EH (cell line): ENCODE measurements around the gene SCN2A.
"Not testable (repeated sequence)": the region's sequence is repeated elsewhere in the genome, so short reads cannot be mapped to it uniquely, and the experiment has no call there.

Experiments
- DNase-seq: peaks from one replicate; pipeline ENCODE4 v3.0.0-alpha.2; 2015; ENCODE audit warnings: low read depth

The SCN2A gene

DNA sequence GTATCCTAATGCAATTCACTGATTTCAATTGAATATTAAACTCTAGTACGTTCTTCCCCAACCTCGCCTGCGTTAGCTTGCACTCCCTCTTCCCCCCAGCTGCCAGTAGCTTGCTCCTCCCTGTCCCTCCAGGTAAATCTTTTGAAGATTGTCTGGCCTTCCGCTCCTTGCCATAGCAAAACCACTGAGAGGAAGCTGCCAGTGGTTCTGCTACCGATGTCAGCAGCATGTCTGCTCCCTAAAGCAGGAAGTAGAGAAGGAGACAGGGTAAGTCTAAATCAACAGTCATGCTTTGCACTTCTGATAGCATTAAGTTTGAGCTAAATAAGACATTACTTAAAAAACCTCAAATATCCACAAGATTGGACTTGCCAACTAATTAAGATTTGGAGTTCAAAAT is 89.1 kb downstream of the SCN2A start:
- no peak for DNase-seq

DNA sequence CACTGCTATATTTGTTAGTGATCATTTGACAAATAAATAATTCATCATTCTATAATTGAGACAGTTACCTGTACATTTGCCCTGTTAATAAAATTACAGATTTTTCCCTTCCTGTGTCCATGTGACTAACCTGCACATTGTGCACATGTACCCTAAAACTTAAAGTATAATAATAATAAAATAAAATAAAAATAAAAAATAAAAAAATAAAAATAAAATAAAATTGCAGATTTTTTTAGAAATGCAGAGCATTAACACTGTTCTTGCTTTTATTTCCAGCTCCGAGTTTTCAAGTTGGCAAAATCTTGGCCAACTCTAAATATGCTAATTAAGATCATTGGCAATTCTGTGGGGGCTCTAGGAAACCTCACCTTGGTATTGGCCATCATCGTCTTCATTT is 105.1 kb downstream of the SCN2A start:
- DNase-seq: not testable (repeated sequence)

DNA sequence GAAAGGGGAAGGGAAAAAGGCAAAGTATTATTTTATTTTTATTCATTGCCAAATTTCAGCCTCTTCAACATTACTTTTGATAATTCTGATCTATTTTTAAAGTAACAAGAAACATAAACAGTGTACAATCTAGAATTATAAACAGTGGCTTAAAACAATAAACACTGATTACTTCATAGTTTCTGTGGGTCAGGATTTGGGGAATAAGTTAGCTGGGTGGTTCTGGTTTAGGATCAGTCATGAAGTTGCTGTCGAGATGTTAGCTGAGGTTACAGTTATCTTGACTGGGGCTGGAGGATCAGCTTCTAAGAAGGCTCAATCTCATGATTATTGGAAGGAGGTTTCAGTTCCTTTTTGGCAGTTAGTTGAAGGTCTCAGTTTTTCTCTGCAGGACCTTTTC is 109.2 kb downstream of the SCN2A start:
- no peak for DNase-seq

DNA sequence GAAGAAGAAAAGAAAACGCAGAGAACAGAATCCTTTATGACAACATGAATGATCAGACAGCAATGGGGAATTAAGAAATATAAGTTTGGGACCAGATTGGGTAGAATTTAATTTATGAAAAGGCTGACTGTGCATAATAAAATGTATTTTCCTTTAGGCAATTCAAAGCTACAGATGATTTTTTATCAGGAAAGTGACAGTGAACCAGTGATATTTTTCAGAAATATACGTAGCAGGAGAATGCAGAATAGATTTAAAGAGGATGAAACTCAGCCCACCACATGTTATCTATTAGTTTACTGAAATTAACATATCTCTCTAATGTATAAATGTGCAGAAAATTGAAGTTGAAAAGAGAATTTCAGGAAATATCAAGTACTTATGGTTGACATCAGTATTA is 110.0 kb downstream of the SCN2A start:
- DNase-seq: no peak

DNA sequence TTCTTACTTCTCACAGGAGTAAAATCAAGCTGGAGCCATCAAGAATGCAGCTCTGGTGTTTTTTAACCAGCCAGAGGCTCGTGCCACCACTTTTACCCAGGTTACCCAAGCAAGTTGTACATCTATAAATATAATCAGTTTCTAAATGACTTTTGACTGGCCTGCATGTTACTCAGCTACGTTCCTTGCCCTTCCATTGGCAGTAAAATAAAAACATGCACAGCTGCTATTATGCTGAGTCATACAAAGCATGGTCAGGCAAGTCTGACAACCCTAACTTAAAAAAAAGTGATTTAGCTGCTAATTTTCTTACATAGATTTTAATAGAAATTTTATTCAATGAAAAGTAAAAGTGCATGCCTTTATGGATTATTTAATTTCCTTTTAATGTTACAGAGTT is 118.5 kb downstream of the SCN2A start:
- peak; percentile 70 for DNase-seq

DNA sequence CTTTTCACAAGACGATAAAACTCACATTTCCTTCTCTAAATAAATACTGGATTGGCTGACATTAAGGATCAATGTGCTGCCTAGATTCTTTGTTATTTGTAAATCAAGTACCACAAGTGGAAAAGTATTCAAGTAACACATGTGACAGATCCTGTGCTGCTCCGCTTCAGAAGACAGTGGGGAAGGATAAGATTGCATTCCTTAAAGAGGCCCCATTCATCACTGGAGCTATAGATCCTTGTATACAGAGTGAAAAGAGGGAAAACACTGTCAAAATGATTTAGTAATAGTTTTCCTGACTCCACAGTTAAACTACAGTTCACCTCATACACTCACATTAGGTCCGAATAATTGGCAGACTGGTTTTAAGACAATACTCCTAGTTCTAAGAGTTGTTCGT is 122.3 kb downstream of the SCN2A start:
- no peak for DNase-seq

DNA sequence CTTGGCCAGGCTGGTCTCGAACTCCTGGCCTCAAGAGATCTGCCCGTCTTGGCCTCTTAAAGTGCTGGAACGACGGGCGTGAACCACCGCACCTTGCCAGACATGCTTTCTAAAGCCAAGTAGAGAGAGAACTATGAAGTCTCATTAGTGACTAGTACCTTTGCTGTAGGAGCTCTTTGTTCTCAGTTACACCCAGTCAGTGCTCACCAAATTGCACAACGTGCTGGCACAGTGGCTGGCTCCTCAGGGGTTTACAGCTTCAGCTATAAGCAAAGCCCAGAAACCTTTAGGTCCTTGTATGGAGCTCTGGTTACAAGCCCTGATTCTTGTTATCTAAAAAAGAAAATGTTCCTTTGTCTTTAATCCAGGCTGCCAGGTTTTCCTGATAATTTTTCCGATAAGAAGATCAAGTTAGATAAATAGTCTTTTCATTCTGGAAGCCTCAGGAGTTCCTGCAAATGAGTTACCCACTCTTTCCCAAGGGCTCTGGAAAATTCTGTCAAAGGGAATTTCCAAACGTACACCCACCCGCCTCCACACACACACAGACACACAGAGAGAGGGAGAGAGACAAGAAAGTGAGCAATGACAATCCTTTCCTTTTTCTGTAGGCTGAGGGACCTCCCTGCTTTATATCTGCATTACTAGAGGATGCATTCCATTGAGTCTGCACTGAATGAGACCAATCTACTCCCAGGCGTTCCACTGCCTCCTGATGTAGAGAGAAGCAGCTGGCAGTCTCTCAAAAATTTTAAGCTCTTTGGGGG is 130.1 kb downstream of the SCN2A start:
- no peak for DNase-seq

DNA sequence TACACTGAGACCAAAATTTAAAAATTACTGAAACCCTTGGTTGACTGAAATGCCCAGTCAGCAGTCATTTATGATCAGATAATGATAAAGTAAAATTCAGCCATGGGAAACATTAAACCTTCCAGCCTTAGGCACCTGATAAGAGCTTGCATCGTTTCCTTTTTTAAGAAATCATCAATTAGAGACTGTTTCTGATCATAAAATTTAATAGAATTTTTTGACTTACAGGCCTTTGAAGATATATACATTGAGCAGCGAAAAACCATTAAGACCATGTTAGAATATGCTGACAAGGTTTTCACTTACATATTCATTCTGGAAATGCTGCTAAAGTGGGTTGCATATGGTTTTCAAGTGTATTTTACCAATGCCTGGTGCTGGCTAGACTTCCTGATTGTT is 130.7 kb downstream of the SCN2A start:
- no peak for DNase-seq

DNA sequence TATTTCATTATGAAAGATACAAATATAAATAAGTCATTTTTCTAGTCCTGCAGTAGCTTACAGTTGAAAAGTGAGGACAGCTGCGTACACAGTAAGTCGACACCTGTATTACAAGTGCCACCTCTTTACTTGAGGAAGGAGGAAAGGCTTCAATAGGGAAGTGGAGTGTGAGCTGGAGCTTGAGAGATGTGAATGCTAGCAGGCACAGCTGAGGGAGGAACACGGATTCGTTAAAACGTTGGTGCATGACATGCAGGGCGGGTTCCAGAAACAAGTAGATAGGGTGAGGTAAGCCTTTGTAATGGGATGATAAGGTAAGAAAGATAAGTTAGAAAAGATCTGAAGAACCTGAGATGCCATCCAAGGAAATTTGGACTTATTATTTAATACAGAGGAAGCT is 132.1 kb downstream of the SCN2A start:
- no peak for DNase-seq

DNA sequence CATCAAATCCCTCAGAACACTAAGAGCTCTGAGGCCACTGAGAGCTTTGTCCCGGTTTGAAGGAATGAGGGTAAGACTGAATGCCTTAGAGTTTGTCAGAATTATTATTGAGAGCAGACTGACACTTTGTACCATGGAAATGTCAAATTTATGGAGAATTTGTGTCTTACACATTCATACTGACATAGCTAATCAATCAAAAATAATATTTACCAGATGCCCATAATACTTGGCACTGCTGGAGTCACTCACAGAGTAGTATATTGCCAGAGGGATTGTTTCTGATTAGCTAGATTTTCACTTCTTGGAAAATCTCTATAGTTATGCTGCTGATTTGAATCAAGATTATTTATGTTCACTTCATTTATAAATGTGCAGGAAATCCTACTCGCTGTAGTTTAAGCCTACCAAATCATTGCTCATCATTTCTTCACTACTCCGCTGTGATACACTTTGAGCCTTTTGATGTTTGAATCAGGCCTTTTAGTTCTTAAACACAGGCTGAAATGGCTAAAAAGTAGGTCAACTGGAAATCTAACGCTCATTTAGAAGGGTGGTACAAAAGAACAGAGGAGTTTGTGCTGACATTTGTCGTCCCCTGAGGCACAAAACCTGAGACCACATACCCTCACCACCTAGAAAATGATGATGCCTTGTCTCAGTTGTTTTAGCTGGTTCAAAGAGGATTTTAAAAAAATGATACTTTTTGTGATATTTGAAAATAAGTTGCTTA is 134.2 kb downstream of the SCN2A start:
- DNase-seq: no peak

DNA sequence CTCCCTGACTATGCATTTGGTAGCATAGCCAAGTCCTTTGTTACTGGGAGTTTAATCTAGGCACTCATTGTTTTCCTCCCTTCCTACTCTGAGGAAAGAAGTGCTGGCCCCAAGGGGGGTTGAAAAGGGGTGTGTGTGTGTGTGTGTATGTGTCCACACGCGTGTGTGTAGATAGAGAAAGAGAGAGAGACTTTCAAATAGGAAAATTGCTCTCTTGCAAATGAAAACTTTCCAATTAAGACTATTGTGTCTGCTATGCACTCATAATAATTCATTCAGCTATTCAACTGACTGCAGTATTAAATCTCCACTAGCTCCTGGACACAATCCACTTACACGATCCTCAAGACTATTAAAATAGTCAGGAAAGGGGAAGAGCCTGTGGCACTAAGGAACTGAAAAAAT is 137.4 kb downstream of the SCN2A start:
- no peak for DNase-seq

DNA sequence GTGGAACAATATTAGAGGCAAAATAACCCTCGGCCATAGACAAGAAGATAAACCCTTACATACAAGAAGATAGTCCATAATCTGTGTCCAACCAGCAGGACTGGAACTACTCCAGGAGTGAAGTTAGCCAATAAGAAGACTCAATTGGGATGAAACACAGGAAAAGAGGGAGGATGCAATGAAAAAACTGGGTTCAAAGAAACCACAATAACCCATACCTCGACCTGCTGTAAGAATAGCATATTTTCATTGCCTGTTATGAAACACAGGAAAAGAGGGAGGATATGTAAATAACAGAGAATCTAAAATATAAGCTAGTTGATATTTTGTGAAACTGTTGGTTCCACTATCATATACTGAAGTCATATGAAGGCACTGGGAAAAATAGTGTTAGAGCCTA is 143.1 kb downstream of the SCN2A start:
- DNase-seq: no peak

DNA sequence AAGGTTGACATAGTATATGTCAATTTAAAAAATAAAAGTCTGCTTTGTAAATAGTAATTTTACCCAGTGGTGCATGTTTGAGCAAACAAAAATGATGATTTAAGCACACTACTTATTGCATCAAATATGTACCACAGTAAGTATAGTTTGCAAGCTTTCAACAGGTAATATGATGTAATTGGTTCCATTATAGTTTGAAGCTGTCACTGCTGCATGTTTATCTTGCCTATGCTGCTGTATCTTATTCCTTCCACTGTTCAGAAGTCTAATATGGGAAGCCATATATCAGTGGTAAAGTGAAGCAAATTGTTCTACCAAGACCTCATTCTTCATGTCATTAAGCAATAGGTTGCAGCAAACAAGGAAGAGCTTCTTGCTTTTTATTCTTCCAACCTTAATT is 151.7 kb downstream of the SCN2A start:
- no peak for DNase-seq

DNA sequence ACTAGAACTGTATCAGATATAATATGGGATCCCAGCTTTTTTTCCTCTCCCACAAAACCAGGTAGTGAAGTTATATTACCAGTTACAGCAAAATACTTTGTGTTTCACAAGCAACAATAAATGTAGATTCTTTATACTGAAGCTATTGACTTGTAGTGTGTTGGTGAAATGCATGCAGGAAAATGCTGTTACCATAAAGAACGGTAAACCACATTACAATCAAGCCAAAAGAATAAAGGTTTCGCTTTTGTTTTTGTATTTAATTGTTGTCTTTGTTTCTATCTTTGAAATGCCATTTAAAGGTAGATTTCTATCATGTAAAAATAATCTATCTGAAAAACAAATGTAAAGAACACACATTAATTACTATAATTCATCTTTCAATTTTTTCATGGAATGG is 152.6 kb downstream of the SCN2A start:
- no peak for DNase-seq

DNA sequence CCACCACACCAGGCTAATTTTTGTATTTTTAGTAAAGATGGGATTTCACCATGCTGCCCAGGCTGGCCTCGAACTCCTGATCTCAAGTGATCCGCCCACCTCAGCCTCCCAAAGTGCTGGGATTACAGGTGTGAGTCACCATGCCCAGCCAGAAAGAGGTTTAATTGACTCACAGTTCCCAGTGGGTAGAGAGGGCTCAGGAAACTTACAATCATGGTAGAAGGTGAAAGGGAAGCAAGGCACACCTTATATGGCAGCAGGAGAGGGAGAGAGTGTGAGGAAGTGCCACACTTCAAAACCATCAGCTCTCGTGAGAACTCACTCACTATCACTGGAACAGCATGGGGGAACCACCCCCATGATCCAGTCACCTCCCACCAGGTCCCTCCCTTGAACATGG is 159.4 kb downstream of the SCN2A start:
- not testable (repeated sequence) for DNase-seq

DNA sequence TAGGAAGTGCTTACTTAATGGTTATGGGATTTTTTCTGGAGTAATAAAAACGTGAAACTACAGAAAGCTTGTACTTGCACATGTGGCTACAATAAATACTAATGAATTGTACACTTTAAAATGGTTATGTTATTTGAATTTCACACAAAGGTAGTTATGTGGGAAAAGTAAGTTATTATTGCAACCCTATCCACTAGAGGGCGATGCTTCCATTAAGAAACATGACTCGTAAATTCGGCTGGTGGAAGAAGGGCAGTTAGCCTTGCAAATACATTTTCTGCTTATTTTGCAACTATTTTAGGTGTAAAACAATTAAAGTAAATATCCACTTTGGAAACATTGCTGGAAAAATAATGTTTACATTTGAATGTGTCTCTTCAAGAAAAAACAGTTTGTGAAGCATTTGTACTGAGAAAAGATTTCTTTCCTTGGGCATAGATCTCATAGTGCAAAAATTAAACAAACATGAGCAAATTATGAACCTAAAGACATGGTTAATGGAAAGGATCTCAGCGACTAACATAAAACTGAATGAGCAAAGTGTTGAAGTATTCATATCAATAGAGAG is 162.2 kb downstream of the SCN2A start:
- DNase-seq: peak; percentile 66

DNA sequence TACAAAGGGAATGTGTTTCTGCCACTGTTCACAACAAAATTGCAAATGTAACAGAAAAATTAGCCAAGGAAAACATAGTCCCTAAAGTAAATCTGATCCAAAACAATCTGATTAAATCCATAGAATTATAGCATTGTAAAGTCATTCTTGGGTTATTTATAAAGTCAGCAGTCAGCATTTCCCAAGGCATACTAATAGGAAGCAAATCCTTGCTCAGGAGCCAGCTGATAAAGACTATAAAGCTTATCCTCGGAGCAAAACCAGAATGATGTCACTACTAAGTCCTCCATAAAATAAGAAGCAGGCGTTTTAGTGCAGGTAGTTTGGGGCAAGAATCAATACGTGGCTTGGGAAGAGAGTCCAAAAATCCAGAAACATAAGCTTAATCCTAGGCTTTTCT is 162.9 kb downstream of the SCN2A start:
- no peak for DNase-seq

DNA sequence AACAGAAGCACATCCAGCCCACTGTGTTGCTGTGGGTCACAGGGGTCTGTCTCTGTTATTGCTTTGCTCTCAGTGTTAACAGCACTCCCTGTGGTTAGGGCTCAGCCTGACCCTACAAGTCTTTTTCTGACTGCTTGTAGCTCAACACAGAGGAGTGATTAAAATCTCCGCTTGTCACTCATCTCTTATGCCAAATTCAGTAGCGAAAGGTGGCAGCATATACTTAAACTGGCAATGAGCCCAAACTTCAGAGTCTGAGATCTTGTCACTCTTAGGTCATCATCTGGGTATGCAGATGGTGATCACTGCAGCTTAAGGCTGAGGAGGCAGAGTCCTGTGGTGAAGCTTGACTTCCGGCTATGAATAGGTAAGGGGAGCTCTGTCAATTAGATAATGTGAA is 167.0 kb downstream of the SCN2A start:
- peak; percentile 36 for DNase-seq

DNA sequence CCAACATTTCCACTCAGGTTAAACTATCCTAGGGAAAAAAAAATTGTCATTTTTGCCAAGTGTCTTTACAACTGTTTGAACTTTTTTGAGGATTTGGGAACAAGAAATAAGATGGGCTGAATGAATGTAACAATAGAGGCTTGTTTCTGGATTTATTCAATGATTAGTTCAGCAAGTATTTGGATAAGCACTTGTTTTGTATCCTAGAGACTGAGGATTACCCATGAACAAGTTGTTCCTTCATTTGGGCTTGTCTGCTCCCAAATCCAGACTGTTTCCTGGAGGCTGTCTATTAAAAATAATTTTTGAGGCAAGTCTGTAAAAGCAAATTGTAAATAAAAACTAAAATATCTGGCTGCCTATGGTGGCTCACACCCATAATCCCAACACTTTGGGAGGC is 168.3 kb downstream of the SCN2A start:
- DNase-seq: no peak

DNA sequence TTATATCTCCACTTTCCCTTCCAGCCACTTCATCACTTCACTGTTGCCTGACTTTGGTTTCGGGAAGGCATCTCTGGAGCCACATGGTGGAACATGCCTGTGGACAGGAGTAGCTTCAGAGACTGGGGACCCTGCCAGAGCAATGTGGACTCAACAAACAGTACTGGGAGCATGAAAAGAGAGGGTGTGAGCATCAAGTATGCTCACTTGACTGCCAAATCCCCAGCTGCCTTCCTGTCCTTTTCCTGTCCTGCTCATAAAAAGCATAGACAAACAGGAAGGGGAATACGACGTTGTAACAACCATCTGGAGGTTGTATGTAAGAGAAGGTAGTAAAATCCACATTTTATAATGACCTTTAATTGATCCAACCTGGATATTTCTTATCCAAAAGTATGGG is 169.0 kb downstream of the SCN2A start:
- DNase-seq: peak; percentile 57

DNA sequence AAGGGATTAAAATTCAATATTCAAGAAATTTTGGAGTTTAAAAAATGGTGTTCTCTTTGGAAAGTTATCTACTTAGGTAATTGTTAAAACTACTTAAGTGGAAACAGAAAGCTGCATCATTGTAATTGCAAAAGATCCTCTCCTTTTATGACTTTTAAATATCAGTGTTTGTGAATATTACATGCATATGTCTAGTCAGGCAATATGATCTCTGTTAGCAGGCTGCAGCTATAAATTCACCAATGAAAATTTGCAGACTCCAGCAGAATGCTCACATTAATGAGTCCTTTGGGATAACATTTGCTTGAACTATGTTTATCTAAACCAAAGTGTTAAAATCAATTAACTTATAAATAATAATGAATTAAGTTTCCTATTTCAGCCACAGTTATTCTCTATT is 171.1 kb downstream of the SCN2A start:
- DNase-seq: no peak

DNA sequence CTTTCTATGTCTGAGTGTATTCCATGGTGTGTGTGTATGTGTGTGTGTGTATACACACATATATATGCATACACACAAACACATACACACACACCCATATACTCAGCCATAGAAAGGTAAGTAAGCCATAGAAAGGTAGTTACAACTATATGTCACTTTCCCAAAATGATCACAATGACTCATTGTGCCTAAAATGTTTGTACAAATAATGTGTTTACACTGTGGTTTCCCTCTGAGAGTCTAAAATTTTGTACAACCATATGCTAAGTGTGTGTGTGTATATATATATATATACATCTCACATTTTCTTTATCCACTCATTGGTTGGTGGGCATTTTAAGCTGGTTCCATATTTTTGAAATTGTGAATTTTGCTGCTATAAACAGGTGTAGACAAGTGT is 175.0 kb downstream of the SCN2A start:
- no peak for DNase-seq

DNA sequence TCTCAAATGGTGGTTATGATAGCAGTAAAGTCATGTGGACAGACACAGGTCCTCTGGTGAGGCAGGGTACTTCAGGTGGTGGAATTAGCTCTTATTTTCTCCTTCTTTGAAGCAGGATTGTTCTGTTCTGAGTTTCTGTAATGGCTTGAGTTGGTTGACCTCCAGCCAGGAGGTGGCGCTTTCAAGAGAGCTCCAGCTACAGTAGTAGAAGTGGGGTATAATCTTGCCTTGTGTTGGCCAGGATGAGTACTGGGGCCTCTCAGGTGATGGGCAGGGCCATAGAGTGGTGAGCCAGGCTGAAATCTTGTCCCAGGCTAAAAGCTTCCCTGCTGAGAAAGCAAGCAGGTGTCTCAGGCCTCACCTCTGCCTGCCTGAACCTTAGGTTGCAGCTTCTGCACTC is 177.8 kb downstream of the SCN2A start:
- no peak for DNase-seq

DNA sequence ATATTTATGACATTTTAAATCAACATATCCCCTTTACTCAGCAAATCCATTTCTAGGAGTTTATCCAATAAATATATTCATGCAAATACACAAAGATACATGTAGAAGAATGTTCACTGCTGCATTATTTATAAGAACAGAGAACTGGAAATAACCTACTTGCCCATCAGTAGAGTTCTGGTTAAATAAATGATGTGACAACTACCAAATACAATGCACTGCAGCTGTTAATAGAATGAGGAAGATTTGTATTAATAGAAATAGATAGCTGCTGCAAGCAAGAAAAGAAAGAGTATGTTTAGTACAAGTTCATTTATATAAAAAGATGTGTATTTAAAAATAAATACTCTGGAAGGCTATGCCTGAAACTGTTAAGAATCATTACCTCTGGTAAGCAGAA is 181.0 kb downstream of the SCN2A start:
- DNase-seq: no peak
